ENCODE results near the gene NPB. TPM values are rescaled to one million over a fixed set of nuclear protein-coding genes. Genes with fewer than 3 reads are reported as not detected.

NPB gene
- total RNA-seq, result 0.51 and 0.83 TPM in 2 replicates
- polyA plus RNA-seq, result 0.19 and 0.31 TPM in 2 replicates
- polyA plus RNA-seq (2012), result 0.35 and 0.71 TPM in 2 replicates
- polyA minus RNA-seq (ENCODE audit: low replicate concordance), result not detected in 2 replicates

DNA sequence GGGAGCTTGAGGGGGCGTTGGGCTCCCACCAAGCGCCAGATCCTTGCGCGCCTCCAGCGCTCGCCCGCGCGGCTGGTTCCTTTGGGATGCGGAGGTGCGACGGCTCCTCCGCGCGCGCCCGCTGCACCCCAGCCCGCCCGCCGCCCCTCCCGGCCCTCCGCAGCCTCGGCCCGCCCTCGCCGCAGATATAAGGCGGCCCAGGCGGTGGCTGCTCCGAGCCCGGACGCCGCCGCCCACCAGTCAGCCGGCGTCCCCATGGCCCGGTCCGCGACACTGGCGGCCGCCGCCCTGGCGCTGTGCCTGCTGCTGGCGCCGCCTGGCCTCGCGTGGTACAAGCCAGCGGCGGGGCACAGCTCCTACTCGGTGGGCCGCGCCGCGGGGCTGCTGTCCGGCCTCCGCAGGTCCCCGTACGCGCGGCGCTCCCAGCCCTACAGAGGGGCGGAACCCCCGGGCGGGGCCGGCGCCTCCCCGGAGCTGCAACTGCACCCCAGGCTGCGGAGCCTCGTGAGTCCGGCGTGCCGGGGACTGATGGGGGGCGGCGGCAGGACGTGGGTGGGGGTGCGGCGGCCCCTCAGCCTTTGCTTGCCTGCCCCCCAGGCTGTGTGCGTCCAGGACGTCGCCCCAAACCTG is at the start of gene NPB:
Gene NPB, plus strand, starts transcription at position 216 of the 630 bp plus-strand sequence. Its CDS starts 40 bp downstream, at position 256.
- Histone ChIP-seq H2AFZ (ENCODE audit: low read length) (no peak within 1 kb of the TSS), H3K9me3 (ENCODE audit: control insufficient read depth, insufficient read depth, low read depth, low read length) (no peaks in the 10 kb centered on the region), H3K4me3 (replicated peaks in 1 of 4; ENCODE audit: control extremely low read depth in 1 of 4, insufficient read depth in 1 of 4, low read depth in 3 of 4, low read length in 4 of 4) (peak within 1 kb of the TSS in 1 of 4 experiments; percentile 42), H3K27ac (ENCODE audit: insufficient read depth, low read length) (no peak within 1 kb of the TSS), H4K20me1 (ENCODE audit: control insufficient read depth, extremely low read depth, insufficient read depth, low read length) (no peaks in the 10 kb centered on the region), H3K4me1 (ENCODE audit: control insufficient read depth, extremely low read depth, insufficient read depth, low read length) (no peaks in the 10 kb centered on the region), H3K27me3 (ENCODE audit: control insufficient read depth, insufficient read depth, low read length) (no peaks in the 10 kb centered on the region), H3K4me2 (ENCODE audit: extremely low read depth, insufficient read depth, low read length) (peak within 1 kb of the TSS; percentile 59), H3K79me2 (ENCODE audit: control insufficient read depth, insufficient read depth, low read length) (no peaks in the 10 kb centered on the region), H3K36me3 (ENCODE audit: control insufficient read depth, insufficient read depth, low read length) (peaks cover 29% of the 10 kb centered on the region), H3K9ac (ENCODE audit: insufficient read depth, low read length) (no peak within 1 kb of the TSS)
- no peak for TF ChIP-seq EZH2 (IDR thresholded peaks at IDR 0.05; ENCODE audit: low read length, missing control alignments)
- no peak for TF ChIP-seq CTCF (conservative IDR thresholded peaks at IDR 0.05 in 1 of 2, IDR thresholded peaks at IDR 0.05 in 1 of 2; ENCODE audit: low read depth in 1 of 2, low read length in 2 of 2)
- no peak for DNase-seq (ENCODE audit: low read depth in 2 of 2)

DNA sequence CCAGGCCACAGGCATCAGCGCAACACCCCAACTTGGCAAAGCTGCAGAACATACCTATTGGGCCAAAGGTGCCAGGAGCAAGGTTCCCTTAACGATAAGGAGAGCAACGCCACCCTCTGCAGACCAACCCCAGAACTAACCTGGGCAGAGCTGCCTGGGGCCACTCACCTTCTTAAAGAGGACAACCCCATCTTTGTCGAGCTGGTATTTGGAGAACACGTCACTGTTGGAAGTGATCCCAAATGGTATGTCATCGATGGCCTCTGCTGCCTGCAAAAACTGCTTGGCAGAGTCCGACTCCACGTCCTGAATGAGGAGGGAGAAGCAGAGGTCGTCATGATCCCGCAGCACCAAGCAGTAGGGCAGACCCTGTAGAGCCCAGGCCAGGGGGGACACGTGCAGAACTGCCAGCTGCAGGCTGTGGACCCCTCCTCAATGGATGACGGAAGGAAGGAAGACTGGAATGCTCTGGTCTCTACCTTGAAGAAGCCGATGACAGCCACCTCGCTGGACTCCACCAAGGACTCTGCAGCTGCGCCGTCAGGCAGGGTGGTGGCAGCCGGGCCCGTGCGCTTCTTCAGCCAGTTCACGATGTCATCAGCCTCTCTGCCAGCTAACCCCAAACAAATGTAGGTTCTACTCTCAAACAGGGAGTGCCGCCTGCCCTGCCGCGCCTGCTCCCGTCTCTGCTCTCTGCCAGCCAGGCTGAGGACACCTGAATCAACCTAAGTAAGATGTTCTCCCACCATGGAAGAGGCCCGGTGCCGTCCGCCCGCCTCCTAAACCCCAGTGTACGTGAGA is 46.9 kb upstream of the NPB start:
- Histone ChIP-seq H3K27ac (ENCODE audit: insufficient read depth, low read length) (no peak overlapping the region), H3K4me3 (replicated peaks in 1 of 4; ENCODE audit: control extremely low read depth in 1 of 4, insufficient read depth in 1 of 4, low read depth in 3 of 4, low read length in 4 of 4) (no peak overlapping the region), H3K36me3 (ENCODE audit: control insufficient read depth, insufficient read depth, low read length) (peaks cover 47% of the 10 kb centered on the region), H3K27me3 (ENCODE audit: control insufficient read depth, insufficient read depth, low read length) (no peaks in the 10 kb centered on the region), H3K4me2 (ENCODE audit: extremely low read depth, insufficient read depth, low read length) (peak overlapping the region; percentile 0), H3K79me2 (ENCODE audit: control insufficient read depth, insufficient read depth, low read length) (peaks cover 78% of the 10 kb centered on the region), H3K9ac (ENCODE audit: insufficient read depth, low read length) (no peak overlapping the region), H3K9me3 (ENCODE audit: control insufficient read depth, insufficient read depth, low read depth, low read length) (no peaks in the 10 kb centered on the region), H4K20me1 (ENCODE audit: control insufficient read depth, extremely low read depth, insufficient read depth, low read length) (no peaks in the 10 kb centered on the region), H2AFZ (ENCODE audit: low read length) (no peak overlapping the region), H3K4me1 (ENCODE audit: control insufficient read depth, extremely low read depth, insufficient read depth, low read length) (peaks cover 18% of the 10 kb centered on the region)
- DNase-seq (ENCODE audit: low read depth in 2 of 2), result peak in 1 of 2 donors; percentile 28
- TF ChIP-seq CTCF (conservative IDR thresholded peaks at IDR 0.05 in 1 of 2, IDR thresholded peaks at IDR 0.05 in 1 of 2; ENCODE audit: low read depth in 1 of 2, low read length in 2 of 2) (no peak), EZH2 (IDR thresholded peaks at IDR 0.05; ENCODE audit: low read length, missing control alignments) (no peak)

Measured in fibroblast of lung (primary cell).